GM19025 (cell line): ENCODE results near the gene PCYT1A.
"Not testable (repeated sequence)": the region's sequence is repeated elsewhere in the genome, so short reads cannot be mapped to it uniquely, and the experiment has no call there.

Experiments used
- ATAC-seq: cut with Tn5 transposase; IDR thresholded peaks from one replicate; pipeline ENCODE4 v1.9.1; 2021; ENCODE audit warnings: mild to moderate bottlenecking, low read depth, moderate library complexity; ENCODE audit not compliant: unreplicated experiment

The PCYT1A gene

GRCh38 chr3:196287440-196288140 lies at the start of gene PCYT1A:
Gene PCYT1A (minus strand): TSS chr3:196287726. CDS start chr3:196270531, 17,195 bp downstream.
- peak; percentile 87 for ATAC-seq

- no peak for ATAC-seq
Measured at GRCh38 chr3:196336319-196337145, 49.0 kb upstream of the PCYT1A start.

GRCh38 chr3:196335503-196335948 lies 48.0 kb upstream of the PCYT1A start:
- no peak for ATAC-seq

- no peak for ATAC-seq
Measured at GRCh38 chr3:196334982-196335381, 47.5 kb upstream of the PCYT1A start.

GRCh38 chr3:196332168-196332567 lies 44.6 kb upstream of the PCYT1A start:
- no peak for ATAC-seq

GRCh38 chr3:196327405-196327804 lies 39.9 kb upstream of the PCYT1A start:
- no peak for ATAC-seq

GRCh38 chr3:196326936-196327335 lies 39.4 kb upstream of the PCYT1A start:
- ATAC-seq, result no peak

- ATAC-seq, result no peak
Measured at GRCh38 chr3:196323691-196324090, 36.2 kb upstream of the PCYT1A start.

- ATAC-seq, result no peak
Measured at GRCh38 chr3:196323016-196323415, 35.5 kb upstream of the PCYT1A start.

- ATAC-seq, result no peak
Measured at GRCh38 chr3:196321162-196321561, 33.6 kb upstream of the PCYT1A start.

- no peak for ATAC-seq
Measured at GRCh38 chr3:196320137-196320536, 32.6 kb upstream of the PCYT1A start.

GRCh38 chr3:196317687-196318467 lies 30.4 kb upstream of the PCYT1A start, which contains the start of gene DYNLT2B:
Gene DYNLT2B (minus strand): TSS chr3:196318240. CDS start chr3:196318152, 88 bp downstream.
- peak; percentile 88 for ATAC-seq

GRCh38 chr3:196316799-196317686 lies 29.5 kb upstream of the PCYT1A start:
- not testable (repeated sequence) for ATAC-seq

- ATAC-seq, result no peak
Measured at GRCh38 chr3:196315821-196316220, 28.3 kb upstream of the PCYT1A start.

- ATAC-seq, result no peak
Measured at GRCh38 chr3:196314597-196314996, 27.1 kb upstream of the PCYT1A start.

- ATAC-seq, result not testable (repeated sequence)
Measured at GRCh38 chr3:196314086-196314485, 26.6 kb upstream of the PCYT1A start.

GRCh38 chr3:196302960-196303359 lies 15.4 kb upstream of the PCYT1A start:
- not testable (repeated sequence) for ATAC-seq

- not testable (repeated sequence) for ATAC-seq
Measured at GRCh38 chr3:196302551-196302950, 15.0 kb upstream of the PCYT1A start.

GRCh38 chr3:196298521-196298920 lies 11.0 kb upstream of the PCYT1A start:
- no peak for ATAC-seq
